Liver (tissue), 9 donors: ENCODE measurements around the gene VEGFC. TPM values are rescaled to one million over a fixed set of nuclear protein-coding genes. Genes with fewer than 3 reads are reported as not detected.

ENCODE experiments used
- DNase-seq: peaks from one replicate; pipeline ENCODE4 v3.0.0-alpha.2; 2017; ENCODE audit warnings: low spot score
- H3K27ac ChIP-seq, 2 donors: one replicate each; pipeline ENCODE4 v1.7.0; 2013; ENCODE audit warnings: inconsistent platforms in 2 of 2, low read length in 2 of 2, control low read depth in 1 of 2, low read depth in 1 of 2, mild to moderate bottlenecking in 1 of 2
- H3K27me3 ChIP-seq, 4 donors: one replicate each; pipeline versions ENCODE4 v1.6.1 to v1.7.0; 2013; ENCODE audit warnings: low read length in 3 of 4, inconsistent platforms in 1 of 4, mild to moderate bottlenecking in 1 of 4, moderate library complexity in 1 of 4; ENCODE audit not compliant: control insufficient read depth in 4 of 4, insufficient read depth in 4 of 4
- H3K36me3 ChIP-seq, 4 donors: one replicate each; pipeline versions ENCODE4 v1.6.1 to v1.7.0; 2013; ENCODE audit warnings: low read length in 3 of 4, mild to moderate bottlenecking in 3 of 4, low read depth in 1 of 4, moderate library complexity in 1 of 4; ENCODE audit not compliant: control insufficient read depth in 4 of 4, insufficient read depth in 3 of 4
- H3K4me1 ChIP-seq, 4 donors: one replicate each; pipeline versions ENCODE4 v1.6.1 to v1.7.0; 2013; ENCODE audit warnings: low read length in 3 of 4, mild to moderate bottlenecking in 3 of 4, moderate library complexity in 1 of 4; ENCODE audit not compliant: control insufficient read depth in 4 of 4, insufficient read depth in 4 of 4
- H3K4me3 ChIP-seq, 3 donors: one replicate each; pipeline versions ENCODE4 v1.6.1 to v1.7.0; 2013; ENCODE audit warnings: low read length in 3 of 3, control low read depth in 1 of 3, low read depth in 1 of 3, mild to moderate bottlenecking in 1 of 3
- H3K9ac ChIP-seq, 2 donors: one replicate each; pipeline ENCODE4 v1.7.0; 2013; ENCODE audit warnings: low read length in 2 of 2, mild to moderate bottlenecking in 2 of 2, moderate library complexity in 2 of 2, control low read depth in 1 of 2, low read depth in 1 of 2
- H3K9me3 ChIP-seq, 4 donors: one replicate each; pipeline versions ENCODE4 v1.6.1 to v1.7.0; 2013; ENCODE audit warnings: low read length in 3 of 4; ENCODE audit not compliant: control insufficient read depth in 4 of 4
- ATF3 ChIP-seq: IDR thresholded peaks from 2 replicates; pipeline ENCODE4 v1.6.1; 2016; ENCODE audit warnings: antibody characterized with exemption
- CTCF ChIP-seq: fragments of 150-350 bp; IDR thresholded peaks from 2 replicates; pipeline ENCODE4 v1.5.1; 2017; ENCODE audit warnings: improper control_type of control experiment, low read depth, low read length; ENCODE audit not compliant: missing input control
- EGR1 ChIP-seq, 2 donors: IDR thresholded peaks; 2 replicates each; pipeline ENCODE4 v1.6.1; 2016 to 2018; ENCODE audit warnings: antibody characterized with exemption in 2 of 2, low read depth in 2 of 2
- FOXA1 ChIP-seq: IDR thresholded peaks from 2 replicates; pipeline ENCODE4 v1.6.1; 2016; ENCODE audit warnings: antibody characterized with exemption
- FOXA2 ChIP-seq: IDR thresholded peaks from 2 replicates; pipeline ENCODE4 v1.6.1; 2016; ENCODE audit warnings: antibody characterized with exemption
- GABPA ChIP-seq, 2 donors: IDR thresholded peaks in 1 of 2; conservative IDR thresholded peaks in 1 of 2; 2 replicates each; pipeline ENCODE4 v1.6.1; 2016; ENCODE audit warnings: antibody characterized with exemption in 2 of 2, mild to moderate bottlenecking in 1 of 2, moderate library complexity in 1 of 2
- HNF4A ChIP-seq, 2 donors: conservative IDR thresholded peaks; 2 replicates each; pipeline ENCODE4 v1.6.1; 2016; ENCODE audit warnings: antibody characterized with exemption in 2 of 2, mild to moderate bottlenecking in 2 of 2
- HNF4G ChIP-seq: IDR thresholded peaks from 2 replicates; pipeline ENCODE4 v1.6.1; 2016; ENCODE audit warnings: antibody characterized with exemption
- JUND ChIP-seq, 2 donors: IDR thresholded peaks; 2 replicates each; pipeline ENCODE4 v1.6.1; 2016; ENCODE audit warnings: antibody characterized with exemption in 2 of 2
- MAX ChIP-seq: IDR thresholded peaks from 2 replicates; pipeline ENCODE4 v1.6.1; 2016; ENCODE audit warnings: antibody characterized with exemption
- NR2F2 ChIP-seq: IDR thresholded peaks from 2 replicates; pipeline ENCODE4 v1.6.1; 2016; ENCODE audit warnings: antibody characterized with exemption
- RAD21 ChIP-seq, 2 donors: IDR thresholded peaks; 2 replicates each; pipeline ENCODE4 v1.6.1; 2016; ENCODE audit warnings: antibody characterized with exemption in 2 of 2, mild to moderate bottlenecking in 2 of 2
- REST ChIP-seq: IDR thresholded peaks from 2 replicates; pipeline ENCODE4 v1.6.1; 2016; ENCODE audit warnings: antibody characterized with exemption, mild to moderate bottlenecking
- RXRA ChIP-seq, 2 donors: IDR thresholded peaks; 2 replicates each; pipeline ENCODE4 v1.6.1; 2017 to 2018; ENCODE audit warnings: antibody characterized with exemption in 2 of 2, mild to moderate bottlenecking in 1 of 2
- SP1 ChIP-seq: IDR thresholded peaks from 2 replicates; pipeline ENCODE4 v1.6.1; 2018; ENCODE audit warnings: antibody characterized with exemption, mild to moderate bottlenecking
- TAF1 ChIP-seq: conservative IDR thresholded peaks from 2 replicates; pipeline ENCODE4 v1.6.1; 2016; ENCODE audit warnings: antibody characterized with exemption, mild to moderate bottlenecking
- YY1 ChIP-seq: IDR thresholded peaks from 2 replicates; pipeline ENCODE4 v1.6.1; 2016; ENCODE audit warnings: antibody characterized with exemption, mild to moderate bottlenecking
- ZBTB33 ChIP-seq: IDR thresholded peaks from 2 replicates; pipeline ENCODE4 v1.6.1; 2016; ENCODE audit warnings: antibody characterized with exemption
- WGBS: extraction: QIAGEN DNeasy Blood & Tissue Kit; methylation state at CpG from one replicate; pipeline ENCODE4 v1.1.7; 2013; 5-methylcytosine and 5-hydroxymethylcytosine counted together
- polyA plus RNA-seq, 2 donors: library from polyadenylated mRNA; stranded (reverse) in 1 of 2; unstranded in 1 of 2; fragments of 200-250 nt in 1 of 2; fragments of >200 nt in 1 of 2; fragmentation: Nextera tagmentation in 1 of 2; extraction: Ambion mirVana in 1 of 2; gene quantifications; one replicate each; pipeline versions ENCODE4 v1.2.1 to v1.2.3, GENCODE V29; 2013 to 2015
- total RNA-seq, 2 donors: library from RNA; depleted of rRNA; stranded (reverse); fragments of >200 nt; gene quantifications; one replicate each; pipeline ENCODE4 v1.2.3, GENCODE V29; 2014
- donor health status: healthy.
- donor health status: healthy.
- donor health status: healthy.
- donor health status: healthy.
- donor health status: healthy.

Gene VEGFC
- total and polyA plus RNA-seq, 4 donors: 0.32 to 1.8 (median 0.95) TPM

GRCh38 chr4:176782191-176782590 is 10.5 kb downstream of the VEGFC start:
- Histone ChIP-seq H3K4me3 (no peak overlapping the region), H3K27ac (no peak overlapping the region), H3K4me1 (no peaks in the 10 kb centered on the region), H3K36me3 (no peaks in the 10 kb centered on the region), H3K27me3 (peaks cover 0 to 4% (median 0%) of the 10 kb centered on the region in 4 donors), H3K9ac (no peak overlapping the region), H3K9me3 (no peaks in the 10 kb centered on the region)
- TF ChIP-seq TAF1 (no peak), JUND (IDR thresholded peaks at IDR 0.05) (no peak), RXRA (IDR thresholded peaks at IDR 0.05) (no peak), ZBTB33 (no peak), EGR1 (IDR thresholded peaks at IDR 0.05; ENCODE audit: low read depth in 2 of 2) (no peak), CTCF (no peak), YY1 (no peak), RAD21 (IDR thresholded peaks at IDR 0.05) (no peak), ATF3 (no peak), MAX (no peak), GABPA (IDR thresholded peaks at IDR 0.05 in 1 of 2, conservative IDR thresholded peaks at IDR 0.05 in 1 of 2) (no peak), SP1 (no peak), HNF4A (conservative IDR thresholded peaks at IDR 0.05) (no peak), NR2F2 (no peak), FOXA1 (no peak), FOXA2 (no peak), HNF4G (no peak)
- 81% methylated on average over 5 of the region's 5 CpGs for WGBS
- DNase-seq: no peak

- peaks cover 0 to 4% (median 0%) of the 10 kb centered on the region in 4 donors for H3K27me3 ChIP-seq
These were observed 11.0 kb downstream of the VEGFC start for GRCh38 chr4:176781739-176782100.

More at GRCh38 chr4:176781739-176782100, 11.0 kb downstream of the VEGFC start:
- no peak for DNase-seq
- H3K9me3 ChIP-seq: no peaks in the 10 kb centered on the region
- H3K9ac ChIP-seq: no peak overlapping the region
- TF ChIP-seq HNF4G (no peak), FOXA2 (no peak), EGR1 (IDR thresholded peaks at IDR 0.05; ENCODE audit: low read depth in 2 of 2) (no peak), REST (no peak), RAD21 (IDR thresholded peaks at IDR 0.05) (no peak), JUND (IDR thresholded peaks at IDR 0.05) (no peak), YY1 (no peak), ZBTB33 (no peak)
- no peak overlapping the region for H3K27ac ChIP-seq
- WGBS: 59% methylated on average over 4 of the region's 4 CpGs
- H3K4me3 ChIP-seq: no peak overlapping the region
- H3K4me1 ChIP-seq: no peaks in the 10 kb centered on the region
- H3K36me3 ChIP-seq: no peaks in the 10 kb centered on the region
